Activated CD8-positive, alpha-beta T cell treated with anti-CD3 and anti-CD28 coated beads for 36 hours (primary cell): ENCODE results near the gene AHRR. TPM values are rescaled to one million over a fixed set of nuclear protein-coding genes. Genes with fewer than 3 reads are reported as not detected.

Source experiments
- ATAC-seq: fragments of 200-7000 bp; cut with Tn5 transposase; one replicate; pipeline ENCODE4 v1.10.0; 2021; ENCODE audit warnings: mild to moderate bottlenecking, moderate library complexity
- CTCF ChIA-PET: fragments of 350-600 bp; sonication (Branson Sonifier 250); formaldehyde crosslinking; loops from one replicate; lab custom pipeline; 2021; ENCODE audit warnings: antibody characterized with exemption; lab: Charles Lee
- POLR2A ChIA-PET: fragments of 350-600 bp; sonication (Branson Sonifier 250); formaldehyde crosslinking; loops from one replicate; lab custom pipeline; 2021; ENCODE audit warnings: antibody characterized with exemption; lab: Charles Lee
- DNase-seq: peaks from one replicate; pipeline ENCODE4 v3.0.0-alpha.2; 2020
- H3K27ac Mint-ChIP-seq: one replicate; pipeline ENCODE4 v1.8.0; 2021; ENCODE audit warnings: mild to moderate bottlenecking, mixed read lengths
- H3K27me3 Mint-ChIP-seq: one replicate; pipeline ENCODE4 v1.8.0; 2021; ENCODE audit warnings: mixed read lengths
- H3K36me3 Mint-ChIP-seq: one replicate; pipeline ENCODE4 v1.8.0; 2021; ENCODE audit warnings: low read depth, mixed read lengths
- H3K4me1 Mint-ChIP-seq: one replicate; pipeline ENCODE4 v1.8.0; 2021; ENCODE audit warnings: low read depth, mixed read lengths
- H3K4me3 Mint-ChIP-seq: one replicate; pipeline ENCODE4 v1.8.0; 2021; ENCODE audit warnings: mild to moderate bottlenecking, moderate library complexity, mixed read lengths
- H3K9me3 Mint-ChIP-seq: one replicate; pipeline ENCODE4 v1.8.0; 2021; ENCODE audit warnings: mixed read lengths
- CTCF ChIP-seq: fragments of 200-600 bp; IDR thresholded peaks from one replicate; pipeline ENCODE4 v1.8.0; 2022; ENCODE audit warnings: antibody characterized with exemption, mild to moderate bottlenecking
- intact Hi-C: fragments of 100-400 bp; cut with micrococcal nuclease; formaldehyde crosslinking; loops from one replicate; pipeline ENCODE4 v1.10.0; 2022
- total RNA-seq, 2 experiments: library from RNA; stranded (reverse); gene quantifications; one replicate each; pipeline ENCODE4 v1.2.3, GENCODE V29; 2021

AHRR gene
- total RNA-seq, 2 experiments from 2014 or later = 26.3 to 27.9 TPM

GRCh38 chr5:345404-346195 lies 24.1 kb downstream of the AHRR start:
- POLR2A ChIA-PET = interaction anchor here (0.6 to 1.8 kb wide), 7 partner anchors 9 to 47 kb away, joined by 3 to 6 read pairs (median 4); no protein-coding TSS in a partner anchor
- Mint-ChIP-seq H3K9me3 (no peaks in the 10 kb centered on the region), H3K27me3 (peaks cover 1% of the 10 kb centered on the region), H3K27ac (peak overlapping the region; percentile 3), H3K36me3 (peaks cover 31% of the 10 kb centered on the region), H3K4me1 (peaks cover 24% of the 10 kb centered on the region), H3K4me3 (peak overlapping the region; percentile 49)
- intact Hi-C loops = loop anchor here (10.0 kb wide), 1 partner anchor 49 kb away; no protein-coding TSS in a partner anchor
- DNase-seq (no peak), ATAC-seq (no peak)
- CTCF ChIA-PET = interaction anchor here (1.0 to 1.3 kb wide), 2 partner anchors 9 to 28 kb away, joined by 3 to 4 read pairs; no protein-coding TSS in a partner anchor
- TF ChIP-seq CTCF = no peak

- peaks cover 21% of the 10 kb centered on the region for H3K4me1 Mint-ChIP-seq
- H3K36me3 Mint-ChIP-seq = peaks cover 39% of the 10 kb centered on the region
- DNase-seq = no peak
- no peaks in the 10 kb centered on the region for H3K9me3 Mint-ChIP-seq
- H3K4me3 Mint-ChIP-seq = peak overlapping the region; percentile 49
- H3K27ac Mint-ChIP-seq = peak overlapping the region; percentile 3
- intact Hi-C loops = loop anchor here (10.0 kb wide), 1 partner anchor 48 kb away; no protein-coding TSS in a partner anchor
- H3K27me3 Mint-ChIP-seq = peaks cover 1% of the 10 kb centered on the region
- no peak for ATAC-seq
- TF ChIP-seq CTCF = no peak
- POLR2A ChIA-PET = interaction anchor here (0.6 to 1.8 kb wide), 8 partner anchors 8 to 72 kb away, joined by 3 to 6 read pairs (median 4); no protein-coding TSS in a partner anchor
- CTCF ChIA-PET = interaction anchor here (1.0 to 1.3 kb wide), 2 partner anchors 10 to 29 kb away, joined by 3 to 4 read pairs; no protein-coding TSS in a partner anchor
Observed at GRCh38 chr5:346229-346935, 24.9 kb downstream of the AHRR start.

- CTCF ChIA-PET = no interaction called here
- H3K36me3 Mint-ChIP-seq = peaks cover 38% of the 10 kb centered on the region
- H3K27ac Mint-ChIP-seq = no peak overlapping the region
- ATAC-seq (no peak), DNase-seq (no peak)
- no peak overlapping the region for H3K4me3 Mint-ChIP-seq
- POLR2A ChIA-PET = no interaction called here
- peaks cover 18% of the 10 kb centered on the region for H3K4me1 Mint-ChIP-seq
- TF ChIP-seq CTCF = no peak
- intact Hi-C loops = loop anchor here (10.0 kb wide), 1 partner anchor 47 kb away; no protein-coding TSS in a partner anchor
- no peaks in the 10 kb centered on the region for H3K9me3 Mint-ChIP-seq
- peaks cover 1% of the 10 kb centered on the region for H3K27me3 Mint-ChIP-seq
Observed at GRCh38 chr5:347712-348284, 26.3 kb downstream of the AHRR start.

GRCh38 chr5:348726-349125 lies 27.2 kb downstream of the AHRR start:
- ATAC-seq (no peak), DNase-seq (no peak)
- Mint-ChIP-seq H3K36me3 (peaks cover 36% of the 10 kb centered on the region), H3K4me1 (peaks cover 17% of the 10 kb centered on the region), H3K4me3 (no peak overlapping the region), H3K27ac (no peak overlapping the region), H3K9me3 (no peaks in the 10 kb centered on the region), H3K27me3 (peaks cover 1% of the 10 kb centered on the region)
- POLR2A ChIA-PET = interaction anchor here (1.0 kb wide), 1 partner anchor 24 kb away, joined by 3 read pairs; no protein-coding TSS in a partner anchor
- CTCF ChIA-PET = interaction anchor here (2.5 kb wide), 1 partner anchor 32 kb away, joined by 8 read pairs; no protein-coding TSS in a partner anchor
- intact Hi-C loops = loop anchor here (10.0 kb wide), 1 partner anchor 46 kb away; no protein-coding TSS in a partner anchor
- TF ChIP-seq CTCF = no peak
